HG03039 (cell line): Measurements from ENCODE around the gene GLP1R.

ENCODE experiments used
- ATAC-seq: cut with Tn5 transposase; IDR thresholded peaks from one replicate; pipeline ENCODE4 v1.9.1; 2021; ENCODE audit warnings: mild to moderate bottlenecking, moderate library complexity; ENCODE audit not compliant: unreplicated experiment

Gene GLP1R

DNA sequence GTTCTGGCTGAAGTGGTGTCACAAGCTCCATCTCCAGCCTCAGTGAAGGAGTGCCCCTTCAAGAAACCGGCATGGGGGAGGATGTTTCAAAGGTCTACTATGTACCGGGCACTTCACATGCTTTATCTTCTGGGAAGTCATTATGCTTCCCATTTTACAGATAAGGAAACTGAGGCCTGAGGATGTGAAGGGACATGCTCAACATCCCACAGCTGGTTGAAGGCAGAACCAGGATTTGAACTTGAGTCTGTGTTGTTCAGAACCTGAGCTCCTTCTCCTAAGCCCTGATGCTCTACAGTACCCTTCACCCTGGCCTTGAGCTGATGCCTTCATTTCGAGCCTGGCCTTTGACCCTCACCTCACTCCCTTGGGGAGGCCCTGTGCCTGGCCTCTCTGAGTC is 13.0 kb downstream of the GLP1R start:
- ATAC-seq, result no peak

DNA sequence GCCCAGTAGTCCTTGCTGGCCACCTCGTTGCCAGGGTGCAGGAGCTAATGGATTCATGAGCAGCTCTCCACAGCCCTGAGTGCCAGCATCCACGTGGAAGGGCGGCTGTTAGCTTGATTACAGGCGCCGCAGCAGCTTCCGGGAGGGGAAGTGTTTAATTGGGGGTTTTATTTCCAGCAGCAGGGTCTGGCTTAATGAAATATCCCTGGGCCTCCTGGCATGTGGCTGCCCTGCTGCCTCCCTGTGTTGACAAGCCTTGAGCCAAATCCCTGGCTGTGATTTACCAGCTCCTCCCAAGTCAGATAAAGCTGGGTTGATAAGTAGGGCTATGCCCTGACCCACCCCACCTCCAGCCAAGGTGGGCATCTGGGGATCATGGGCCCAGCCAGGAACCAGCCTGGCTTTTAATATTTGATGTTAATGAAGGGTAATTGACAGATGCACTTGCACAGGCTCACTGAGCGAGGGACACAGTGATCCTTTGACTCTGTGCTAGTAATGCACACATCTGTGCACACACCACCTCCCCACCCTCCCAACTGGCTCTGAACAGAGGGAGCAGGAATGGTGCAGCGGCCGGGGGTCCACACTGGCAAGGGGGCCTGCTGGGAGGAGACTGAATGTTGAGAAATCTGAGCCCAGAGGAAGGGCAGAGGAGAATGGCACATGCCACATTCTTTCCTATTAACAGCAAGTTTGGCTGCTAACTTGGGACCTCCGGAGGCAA is 13.6 kb downstream of the GLP1R start:
- no peak for ATAC-seq

DNA sequence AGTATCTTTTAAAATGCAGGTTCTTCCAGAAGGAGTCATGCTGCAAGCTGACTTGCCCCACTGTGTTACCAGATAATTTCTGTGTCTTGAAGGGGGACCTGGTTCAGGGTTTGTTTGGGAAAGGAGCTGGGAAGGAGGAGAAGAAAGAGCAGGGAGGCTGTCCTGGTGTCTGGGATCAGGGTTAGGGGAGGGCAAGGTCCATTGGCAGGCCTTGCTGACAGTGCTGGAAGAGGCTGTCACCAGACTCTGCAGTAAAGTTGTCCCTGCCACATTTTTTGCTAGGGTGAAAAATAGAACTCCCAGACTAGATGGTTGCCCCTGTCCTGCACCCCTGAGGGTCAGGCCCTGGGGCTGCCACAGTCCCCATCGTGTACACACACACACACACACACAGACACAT is 14.9 kb downstream of the GLP1R start:
- no peak for ATAC-seq

DNA sequence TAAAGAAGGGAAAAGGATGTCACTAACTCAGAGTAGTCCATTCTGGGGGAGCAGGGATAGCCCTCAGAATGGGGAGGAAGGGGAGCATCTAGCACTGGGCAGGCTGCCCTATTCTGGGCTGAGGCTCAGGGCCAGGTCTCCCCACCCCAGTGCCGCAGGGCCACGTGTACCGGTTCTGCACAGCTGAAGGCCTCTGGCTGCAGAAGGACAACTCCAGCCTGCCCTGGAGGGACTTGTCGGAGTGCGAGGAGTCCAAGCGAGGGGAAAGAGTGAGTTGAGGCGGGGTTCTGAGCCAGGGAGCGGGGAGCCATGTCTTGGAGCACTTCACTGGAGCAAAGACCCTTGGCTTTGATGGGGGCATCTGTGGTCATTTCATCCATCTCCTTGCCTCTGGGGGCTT is 17.0 kb downstream of the GLP1R start:
- no peak for ATAC-seq

DNA sequence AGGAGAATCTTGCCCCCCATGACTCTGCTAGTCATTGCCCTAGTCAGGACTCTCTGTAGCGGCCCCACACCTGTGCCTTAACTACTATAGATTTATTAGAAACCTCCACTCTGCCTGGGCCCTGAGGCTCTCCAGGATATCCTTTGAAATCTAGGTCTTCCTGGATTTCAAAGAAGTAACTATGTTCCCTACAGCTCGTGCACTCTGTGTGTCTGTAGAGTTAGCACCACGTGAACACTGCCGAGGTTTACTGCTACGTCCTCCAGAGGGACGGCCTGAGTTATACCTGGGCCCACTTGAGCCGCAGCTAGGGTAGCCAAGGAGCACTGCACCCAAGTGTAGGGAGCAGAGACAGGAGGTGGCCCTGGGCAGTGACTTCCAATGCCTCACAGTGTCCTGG is 19.8 kb downstream of the GLP1R start:
- no peak for ATAC-seq

DNA sequence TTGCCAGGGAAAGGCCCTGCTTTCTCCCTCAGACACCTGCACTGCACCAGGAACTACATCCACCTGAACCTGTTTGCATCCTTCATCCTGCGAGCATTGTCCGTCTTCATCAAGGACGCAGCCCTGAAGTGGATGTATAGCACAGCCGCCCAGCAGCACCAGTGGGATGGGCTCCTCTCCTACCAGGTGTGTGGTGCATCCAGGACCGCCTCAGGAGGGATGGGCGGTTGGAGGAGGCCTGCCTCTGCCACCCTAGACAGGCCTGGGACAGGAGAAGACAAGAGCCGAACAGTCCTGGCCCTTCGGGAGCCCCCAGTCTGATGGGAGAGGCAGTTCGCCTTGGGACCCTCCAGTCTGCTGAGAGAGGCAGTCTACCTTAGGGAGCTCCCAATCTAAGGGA is 24.2 kb downstream of the GLP1R start:
- ATAC-seq, result no peak

DNA sequence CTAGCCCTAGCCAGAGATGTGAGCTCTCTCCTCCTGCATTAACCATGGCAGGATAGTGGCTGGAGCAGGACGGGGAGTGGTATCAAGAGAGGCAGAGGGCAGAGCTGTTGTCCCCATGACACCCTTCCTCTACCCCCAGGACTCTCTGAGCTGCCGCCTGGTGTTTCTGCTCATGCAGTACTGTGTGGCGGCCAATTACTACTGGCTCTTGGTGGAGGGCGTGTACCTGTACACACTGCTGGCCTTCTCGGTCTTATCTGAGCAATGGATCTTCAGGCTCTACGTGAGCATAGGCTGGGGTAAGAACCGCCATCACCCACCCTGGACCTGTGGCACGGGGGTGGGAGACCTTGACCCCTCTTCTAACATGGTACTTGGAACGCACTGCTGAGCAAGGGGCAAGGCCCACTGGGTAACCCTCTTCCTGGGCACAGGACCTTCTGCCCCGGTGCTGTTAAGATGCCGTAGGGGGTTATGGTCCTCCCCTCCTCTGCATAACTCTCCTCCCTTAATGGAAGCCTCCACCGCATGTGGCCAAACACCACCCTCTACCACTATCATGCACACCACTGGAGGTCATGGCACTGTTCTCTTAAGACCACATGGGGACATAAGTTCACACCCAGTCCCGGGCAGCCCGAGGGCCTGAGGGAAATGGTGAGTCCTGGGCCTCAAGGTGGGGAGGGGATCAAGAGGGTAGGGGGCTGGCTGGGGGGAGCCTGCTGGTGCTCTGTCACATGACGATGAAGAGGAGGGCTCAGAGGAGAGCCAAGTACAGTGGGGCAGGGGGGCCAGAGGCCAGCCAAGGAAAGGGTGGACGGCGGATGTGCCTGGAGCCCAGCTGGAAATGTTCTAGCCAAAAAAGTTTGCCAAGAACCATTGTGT is 25.1 kb downstream of the GLP1R start:
- ATAC-seq, result no peak

DNA sequence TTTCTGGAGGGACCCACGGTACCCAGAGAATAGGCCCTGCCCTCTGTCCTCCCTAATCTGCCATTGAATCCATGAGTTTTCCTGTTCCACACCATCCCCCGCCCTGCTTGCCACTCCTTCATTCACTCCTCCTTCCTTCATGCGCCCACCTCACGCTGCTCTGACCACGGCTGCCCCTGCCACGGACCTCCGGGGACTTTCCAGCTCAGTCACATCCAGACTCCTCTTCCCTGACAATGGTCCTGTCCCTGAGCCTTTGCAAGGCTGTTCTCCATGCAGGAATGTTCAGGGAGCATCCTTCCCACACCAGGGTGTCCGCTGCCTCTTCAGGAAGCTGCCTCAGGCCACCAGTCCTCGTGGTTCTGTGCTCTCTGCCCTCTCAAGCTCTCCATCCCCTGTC is 25.9 kb downstream of the GLP1R start:
- no peak for ATAC-seq

DNA sequence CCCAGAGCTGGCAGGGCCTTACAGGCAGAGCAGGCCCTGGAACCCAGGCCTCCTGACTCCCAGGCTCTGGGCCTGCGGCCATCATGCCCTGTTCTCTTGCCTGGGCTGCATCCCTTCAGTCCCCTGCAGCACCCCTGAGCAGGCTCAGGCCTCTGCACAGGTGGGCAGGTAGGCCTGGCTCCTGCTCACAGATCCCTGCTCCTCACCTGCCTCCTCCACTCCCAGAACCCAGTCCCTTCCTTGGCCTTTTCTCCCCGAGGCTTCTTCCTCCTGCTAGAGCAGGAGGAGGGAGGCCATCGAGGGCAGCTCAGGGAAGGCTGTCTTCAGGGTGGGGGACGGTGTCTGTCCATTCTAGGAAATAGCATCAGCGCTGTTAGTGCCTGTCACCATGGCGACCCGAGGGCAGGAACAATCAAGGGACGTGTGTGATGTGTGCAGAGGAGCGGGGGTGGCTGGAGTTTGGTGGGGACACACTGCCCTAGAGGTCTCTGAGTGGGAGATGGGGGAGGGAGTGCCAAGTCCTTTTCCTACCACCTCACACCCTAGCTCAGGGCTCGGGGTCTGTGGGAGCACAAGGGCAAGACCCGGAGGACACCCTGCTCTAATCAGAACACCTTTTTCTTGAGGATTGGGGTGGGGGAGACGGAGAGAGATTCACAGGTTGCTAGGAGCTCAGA is 26.6 kb downstream of the GLP1R start:
- no peak for ATAC-seq

DNA sequence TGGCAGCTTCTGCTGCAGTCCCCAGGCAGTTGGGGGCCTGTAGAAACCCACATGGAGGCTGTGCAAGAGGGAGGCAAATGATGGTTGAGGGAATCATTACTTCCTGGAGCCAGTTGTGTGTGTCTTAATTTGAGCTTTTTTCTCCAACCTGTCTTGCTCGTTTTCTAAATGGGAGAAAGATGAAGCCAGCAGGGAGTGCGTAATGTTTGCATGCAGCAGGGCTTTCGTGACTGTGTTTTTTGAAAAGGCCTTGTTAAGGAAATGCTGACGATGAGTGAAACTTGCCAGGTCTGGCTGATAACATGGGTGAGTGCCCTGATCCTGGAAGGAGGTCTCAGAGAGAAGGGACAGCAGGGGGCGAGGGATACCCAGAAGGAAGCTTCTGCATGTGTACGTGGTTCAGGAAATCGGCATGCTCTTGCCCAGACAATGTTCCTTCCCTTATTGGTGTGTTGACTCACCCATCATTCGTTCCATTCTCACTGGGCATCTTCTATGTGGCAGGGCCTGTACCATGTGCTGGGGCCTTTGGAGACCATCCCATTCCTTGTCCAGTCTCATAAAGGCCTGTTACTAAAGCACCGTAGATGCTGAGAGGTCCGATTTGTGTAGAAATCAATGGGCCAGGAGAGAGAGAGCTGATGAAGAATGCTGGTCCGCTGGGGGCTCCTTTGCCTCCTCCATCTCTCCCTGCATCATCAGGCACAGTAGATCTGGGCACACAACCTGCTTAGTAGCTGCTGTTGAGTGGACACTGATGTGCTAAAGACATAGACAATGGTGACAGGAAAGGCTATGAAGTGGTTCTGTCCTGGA is 27.4 kb downstream of the GLP1R start:
- ATAC-seq, result no peak

DNA sequence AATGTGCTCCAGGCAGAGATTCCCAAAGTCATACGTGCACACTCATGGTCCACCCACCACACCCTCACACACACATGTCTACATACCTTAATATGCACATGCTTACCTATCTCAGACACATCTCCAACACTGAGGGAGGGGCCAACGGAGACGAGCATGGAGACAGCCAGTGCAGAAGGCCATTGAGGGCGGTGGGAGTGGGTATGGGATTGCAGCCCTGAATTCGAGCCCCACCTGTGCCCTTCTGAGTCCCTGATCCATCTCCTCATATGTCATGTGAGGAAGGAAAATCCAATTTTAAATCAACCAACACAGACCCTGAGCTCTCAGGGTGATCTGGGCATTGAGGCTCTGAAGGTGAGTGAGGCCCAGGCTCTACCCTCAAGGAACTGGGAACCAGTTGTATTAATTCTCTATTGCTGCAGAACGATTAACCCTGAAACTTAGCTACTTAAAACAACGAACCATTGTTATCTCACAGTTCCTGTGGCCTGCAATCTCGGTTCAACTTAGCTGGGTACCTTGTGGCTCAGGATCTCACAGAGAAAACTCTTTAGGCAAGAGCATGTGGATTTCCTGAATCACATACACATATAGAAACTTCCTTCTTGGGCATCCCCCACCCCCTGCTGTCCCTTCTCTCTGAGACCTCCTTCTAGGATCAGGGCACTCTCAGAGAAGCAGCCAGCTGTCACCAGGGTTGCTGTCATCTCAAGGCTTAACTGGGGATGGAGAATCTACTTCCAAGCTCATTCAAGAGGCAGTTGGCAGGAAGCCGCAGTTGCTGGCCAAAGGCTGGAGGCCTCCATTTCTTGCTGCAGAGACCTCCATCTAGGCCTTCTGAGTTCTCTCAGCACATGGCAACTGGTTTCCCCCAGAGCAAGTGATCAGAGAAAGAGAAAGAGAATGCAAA is 28.3 kb downstream of the GLP1R start:
- ATAC-seq, result no peak

DNA sequence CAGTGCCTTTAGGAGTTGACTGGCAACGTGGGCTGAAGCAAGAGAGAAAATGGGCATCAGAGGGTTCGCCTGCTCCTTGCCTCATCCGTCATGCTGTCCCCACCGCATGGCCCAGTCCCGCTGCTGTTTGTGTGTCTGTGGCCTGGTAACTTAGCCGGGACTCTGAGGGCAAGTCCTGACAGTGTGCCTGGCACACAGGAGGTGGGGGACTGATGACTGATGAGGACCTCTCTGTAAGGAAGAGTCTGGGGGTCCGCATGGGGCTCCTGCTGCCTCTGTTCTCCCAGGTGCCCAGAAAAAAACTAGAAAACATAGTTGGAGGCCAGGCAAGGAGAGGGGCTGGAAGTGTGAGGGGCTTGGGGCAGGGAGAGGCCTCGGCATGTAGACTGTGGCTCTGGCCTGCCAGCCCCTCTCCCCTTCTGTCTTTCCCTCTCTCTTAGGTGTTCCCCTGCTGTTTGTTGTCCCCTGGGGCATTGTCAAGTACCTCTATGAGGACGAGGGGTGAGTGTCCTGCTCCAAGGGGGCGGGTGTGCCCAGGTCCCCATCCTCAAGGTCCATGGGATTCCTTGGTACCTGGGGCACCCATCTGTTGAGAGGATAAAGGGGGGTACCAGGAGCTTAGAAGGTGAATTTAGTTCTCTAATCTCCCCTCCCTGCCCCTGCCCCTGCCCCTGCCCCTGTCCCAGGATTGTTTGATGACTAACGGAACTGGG is 29.5 kb downstream of the GLP1R start:
- no peak for ATAC-seq

DNA sequence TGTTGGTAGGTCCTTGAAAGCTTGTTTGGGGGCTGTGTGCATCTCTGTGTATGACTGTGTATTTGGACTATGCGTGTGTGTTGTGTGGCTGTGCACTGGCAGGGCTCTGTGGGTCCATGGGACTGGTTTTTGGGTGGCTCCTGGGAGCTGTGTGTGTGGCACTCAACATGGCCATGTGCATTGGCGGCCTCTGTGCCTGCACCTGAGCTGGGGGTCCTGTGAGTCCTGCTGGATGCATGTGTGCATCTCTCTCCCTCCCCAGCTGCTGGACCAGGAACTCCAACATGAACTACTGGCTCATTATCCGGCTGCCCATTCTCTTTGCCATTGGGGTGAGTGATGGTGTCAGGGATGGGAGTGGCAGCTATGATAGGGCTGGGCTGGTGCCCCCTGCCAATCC is 30.1 kb downstream of the GLP1R start:
- no peak for ATAC-seq

DNA sequence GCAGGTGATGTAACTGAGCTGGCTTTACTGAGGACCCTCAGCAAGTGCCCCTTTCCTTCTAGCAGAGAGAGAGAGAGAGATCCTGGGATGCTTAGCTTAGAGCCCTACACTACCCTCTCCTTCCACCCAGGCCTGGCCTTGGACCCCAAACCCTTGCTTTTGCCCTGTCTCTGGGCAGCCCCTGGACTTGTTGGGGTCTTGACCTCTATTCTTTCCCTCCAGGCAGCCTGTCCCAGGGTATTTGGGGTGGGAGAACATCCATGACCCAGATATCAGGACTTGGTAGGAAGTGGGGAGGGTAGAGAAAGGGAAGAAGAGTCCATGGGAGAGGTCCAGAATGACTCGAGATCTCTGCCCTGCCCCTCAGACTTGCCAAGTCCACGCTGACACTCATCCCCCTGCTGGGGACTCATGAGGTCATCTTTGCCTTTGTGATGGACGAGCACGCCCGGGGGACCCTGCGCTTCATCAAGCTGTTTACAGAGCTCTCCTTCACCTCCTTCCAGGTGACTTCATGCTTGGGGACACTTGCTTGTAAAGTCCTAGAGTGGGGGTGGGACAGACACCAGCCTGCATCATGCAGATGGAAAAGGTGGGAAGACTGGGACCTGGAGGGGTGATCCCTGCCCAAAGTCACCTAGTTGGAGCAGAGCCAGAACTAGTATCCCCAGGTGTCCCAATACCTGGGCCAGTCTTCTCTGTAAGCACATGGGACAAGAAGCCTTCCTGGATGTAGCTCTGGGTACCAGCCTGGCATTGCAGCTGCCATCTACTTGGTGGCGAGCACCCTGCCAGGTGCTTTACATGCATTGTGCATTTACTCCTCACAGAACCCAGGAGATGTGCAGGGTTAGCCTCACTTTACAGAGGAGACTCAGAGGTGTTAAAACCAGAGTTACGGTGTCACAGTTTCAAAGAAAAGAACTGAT is 30.9 kb downstream of the GLP1R start:
- ATAC-seq, result no peak

DNA sequence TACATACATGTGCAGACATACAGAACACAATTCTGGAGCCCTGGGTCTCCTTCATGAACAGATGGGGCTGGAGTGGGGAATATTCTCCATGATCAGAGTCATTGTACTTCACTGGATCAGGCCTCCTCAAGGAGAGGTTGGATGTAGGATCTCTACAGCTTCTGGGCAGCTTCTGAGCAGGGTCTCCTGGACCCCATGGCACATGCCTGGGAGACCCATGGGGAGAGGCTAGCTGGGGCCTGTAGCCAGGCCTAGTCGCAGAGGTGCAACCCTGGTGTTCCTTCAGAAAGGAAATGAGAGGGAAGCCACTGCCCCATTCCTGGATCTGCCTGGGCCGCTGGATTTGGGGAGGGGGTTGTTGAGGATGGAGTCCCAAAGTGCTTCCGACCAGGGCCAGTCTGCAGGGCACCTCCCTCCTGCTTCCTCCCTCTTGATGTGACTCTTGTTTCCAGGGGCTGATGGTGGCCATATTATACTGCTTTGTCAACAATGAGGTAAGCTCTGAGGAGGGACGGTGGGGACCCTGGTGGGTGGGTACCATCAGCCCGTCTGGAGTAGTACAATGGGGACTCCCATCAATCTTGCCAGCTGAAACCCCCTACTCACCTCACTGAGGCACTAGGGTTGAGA is 31.8 kb downstream of the GLP1R start:
- no peak for ATAC-seq

DNA sequence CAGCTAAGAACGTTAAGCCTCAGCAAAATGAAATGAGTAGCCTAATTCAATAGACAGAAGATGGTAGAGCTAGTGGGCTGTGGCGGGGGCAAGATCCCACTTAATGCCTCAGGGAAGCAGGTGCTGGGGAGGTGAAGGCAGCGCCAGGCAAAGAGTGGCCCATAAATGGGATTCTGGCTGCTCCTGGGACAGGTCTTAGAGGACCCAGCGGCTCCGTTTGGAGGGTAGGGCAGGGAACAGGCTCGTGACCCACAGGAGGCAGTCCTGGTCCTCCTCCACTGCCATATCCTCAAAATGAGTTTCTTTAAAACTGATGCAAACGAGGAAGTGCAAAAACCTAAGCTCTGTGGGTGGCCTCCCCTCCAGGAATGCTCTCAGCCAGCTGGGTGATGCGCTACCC is 33.7 kb downstream of the GLP1R start:
- no peak for ATAC-seq

DNA sequence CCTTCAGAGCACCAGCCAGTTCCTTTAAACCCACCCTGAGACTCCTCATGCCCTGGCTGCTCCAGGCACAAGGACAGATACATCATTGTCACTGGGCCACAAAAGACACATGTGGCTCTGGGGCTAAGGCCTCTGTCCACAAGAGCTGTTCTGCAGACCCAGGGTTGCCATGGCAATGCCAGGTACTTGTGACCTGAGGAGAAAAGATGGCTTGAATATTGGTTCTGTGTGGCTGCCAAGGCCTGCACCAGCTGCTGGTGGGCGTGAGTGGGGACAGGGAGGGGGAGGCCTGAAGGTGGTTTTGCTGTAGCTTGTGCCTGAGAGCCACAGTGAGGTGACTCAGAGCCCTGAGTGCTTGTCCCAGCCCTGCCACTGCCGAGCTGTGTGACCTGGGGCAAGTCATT is 34.7 kb downstream of the GLP1R start:
- ATAC-seq, result no peak

DNA sequence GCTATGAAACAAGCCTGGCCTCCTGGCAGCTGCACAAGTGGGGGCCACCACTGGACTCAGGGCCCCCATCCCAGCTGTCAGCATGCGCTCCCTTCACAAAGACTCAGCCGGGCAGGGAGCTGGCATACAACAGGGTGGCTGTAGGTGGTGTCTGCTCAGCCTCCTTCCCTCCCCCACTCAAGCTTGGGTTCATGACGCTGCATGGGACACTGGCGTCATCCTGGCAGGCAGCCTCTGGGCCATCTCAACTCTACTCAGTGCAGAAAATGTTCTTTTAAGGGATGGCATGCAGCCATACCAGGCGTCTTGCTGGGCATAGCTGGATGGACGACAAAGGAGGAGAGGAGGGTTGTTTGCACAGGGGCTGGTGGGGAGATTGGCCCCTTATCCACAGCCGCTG is 35.9 kb downstream of the GLP1R start:
- no peak for ATAC-seq
